Tibial artery (tissue), 4 donors: Measurements from ENCODE around the gene PRSS16.

Experiments used
- DNase-seq, 2 donors: peaks; one replicate each; pipeline ENCODE4 v3.0.0-alpha.2; 2019
- H3K27ac ChIP-seq, 2 donors: fragments of 200-600 bp; sonication (generic) in 1 of 2; 1 replicate in 1 of 2; 2 replicates in 1 of 2; pipeline ENCODE4 v1.5.1; 2018 to 2019; ENCODE audit warnings: mild to moderate bottlenecking in 1 of 2
- H3K27me3 ChIP-seq, 2 donors: fragments of 200-600 bp; sonication (generic) in 1 of 2; one replicate each; pipeline versions ENCODE4 v1.5.1 to v1.6.0; 2016 to 2019
- H3K36me3 ChIP-seq, 3 donors: fragments of 200-600 bp; sonication (generic) in 2 of 3; one replicate each; pipeline ENCODE4 v1.5.1; 2016 to 2019; ENCODE audit warnings: mild to moderate bottlenecking in 2 of 3
- H3K4me1 ChIP-seq, 4 donors: fragments of 200-600 bp; sonication (generic) in 2 of 4; 1 replicate in 3 of 4; 2 replicates in 1 of 4; pipeline ENCODE4 v1.5.1; 2016 to 2019
- H3K4me3 ChIP-seq, 2 donors: fragments of 200-600 bp; sonication (generic) in 1 of 2; 1 replicate in 1 of 2; 2 replicates in 1 of 2; pipeline ENCODE4 v1.5.1; 2018 to 2019; ENCODE audit warnings: mild to moderate bottlenecking in 2 of 2
- H3K9me3 ChIP-seq, 3 donors: fragments of 200-600 bp; sonication (generic) in 1 of 3; one replicate each; pipeline ENCODE4 v1.5.1; 2016 to 2019
- intact Hi-C: fragments of 100-400 bp; cut with DNase I; formaldehyde crosslinking; loops from one replicate; pipeline ENCODE4 v1.15.0; 2023; ENCODE audit warnings: low total_unique reads
- TF ChIP-seq, protein P1 (sequence below), 2 experiments: fragments of 200-600 bp in 1 of 2; fragments of 450-650 bp in 1 of 2; IDR thresholded peaks; one replicate each; pipeline ENCODE4 v1.5.1; 2017 to 2019; ENCODE audit warnings: antibody characterized with exemption in 2 of 2, mild to moderate bottlenecking in 1 of 2, moderate library complexity in 1 of 2

Gene PRSS16

DNA sequence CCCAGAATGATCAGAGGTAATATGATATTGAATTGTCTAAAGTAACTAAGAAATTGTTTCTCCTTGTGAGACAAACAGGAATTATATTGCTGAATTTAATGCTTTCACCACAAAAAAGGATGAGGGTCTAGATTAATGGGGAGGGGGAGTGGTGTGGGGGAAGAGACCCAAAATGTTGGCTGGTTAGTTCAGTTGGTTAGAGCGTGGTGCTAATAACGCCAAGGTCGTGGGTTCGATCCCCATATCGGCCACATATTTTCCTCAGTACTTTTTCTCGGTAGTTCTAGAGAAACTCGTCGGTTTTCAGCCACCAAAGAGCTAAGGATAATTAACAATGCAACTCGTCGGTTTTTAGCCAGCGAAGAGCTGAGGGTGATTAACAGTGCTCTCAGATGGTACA, 26.3 kb downstream of the PRSS16 start:
- Histone ChIP-seq H3K27me3 (peaks cover 0 to 66% of the 10 kb centered on the region in 2 donors), H3K9me3 (peaks cover 0 to 10% (median 0%) of the 10 kb centered on the region in 3 donors), H3K36me3 (no peaks in the 10 kb centered on the region), H3K4me3 (no peak overlapping the region), H3K4me1 (no peaks in the 10 kb centered on the region), H3K27ac (no peak overlapping the region)
- TF ChIP-seq, protein P1, sequence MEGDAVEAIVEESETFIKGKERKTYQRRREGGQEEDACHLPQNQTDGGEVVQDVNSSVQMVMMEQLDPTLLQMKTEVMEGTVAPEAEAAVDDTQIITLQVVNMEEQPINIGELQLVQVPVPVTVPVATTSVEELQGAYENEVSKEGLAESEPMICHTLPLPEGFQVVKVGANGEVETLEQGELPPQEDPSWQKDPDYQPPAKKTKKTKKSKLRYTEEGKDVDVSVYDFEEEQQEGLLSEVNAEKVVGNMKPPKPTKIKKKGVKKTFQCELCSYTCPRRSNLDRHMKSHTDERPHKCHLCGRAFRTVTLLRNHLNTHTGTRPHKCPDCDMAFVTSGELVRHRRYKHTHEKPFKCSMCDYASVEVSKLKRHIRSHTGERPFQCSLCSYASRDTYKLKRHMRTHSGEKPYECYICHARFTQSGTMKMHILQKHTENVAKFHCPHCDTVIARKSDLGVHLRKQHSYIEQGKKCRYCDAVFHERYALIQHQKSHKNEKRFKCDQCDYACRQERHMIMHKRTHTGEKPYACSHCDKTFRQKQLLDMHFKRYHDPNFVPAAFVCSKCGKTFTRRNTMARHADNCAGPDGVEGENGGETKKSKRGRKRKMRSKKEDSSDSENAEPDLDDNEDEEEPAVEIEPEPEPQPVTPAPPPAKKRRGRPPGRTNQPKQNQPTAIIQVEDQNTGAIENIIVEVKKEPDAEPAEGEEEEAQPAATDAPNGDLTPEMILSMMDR (IDR thresholded peaks at IDR 0.05), result no peak
- intact Hi-C loops, result no loop called here
- DNase-seq, result no peak

DNA sequence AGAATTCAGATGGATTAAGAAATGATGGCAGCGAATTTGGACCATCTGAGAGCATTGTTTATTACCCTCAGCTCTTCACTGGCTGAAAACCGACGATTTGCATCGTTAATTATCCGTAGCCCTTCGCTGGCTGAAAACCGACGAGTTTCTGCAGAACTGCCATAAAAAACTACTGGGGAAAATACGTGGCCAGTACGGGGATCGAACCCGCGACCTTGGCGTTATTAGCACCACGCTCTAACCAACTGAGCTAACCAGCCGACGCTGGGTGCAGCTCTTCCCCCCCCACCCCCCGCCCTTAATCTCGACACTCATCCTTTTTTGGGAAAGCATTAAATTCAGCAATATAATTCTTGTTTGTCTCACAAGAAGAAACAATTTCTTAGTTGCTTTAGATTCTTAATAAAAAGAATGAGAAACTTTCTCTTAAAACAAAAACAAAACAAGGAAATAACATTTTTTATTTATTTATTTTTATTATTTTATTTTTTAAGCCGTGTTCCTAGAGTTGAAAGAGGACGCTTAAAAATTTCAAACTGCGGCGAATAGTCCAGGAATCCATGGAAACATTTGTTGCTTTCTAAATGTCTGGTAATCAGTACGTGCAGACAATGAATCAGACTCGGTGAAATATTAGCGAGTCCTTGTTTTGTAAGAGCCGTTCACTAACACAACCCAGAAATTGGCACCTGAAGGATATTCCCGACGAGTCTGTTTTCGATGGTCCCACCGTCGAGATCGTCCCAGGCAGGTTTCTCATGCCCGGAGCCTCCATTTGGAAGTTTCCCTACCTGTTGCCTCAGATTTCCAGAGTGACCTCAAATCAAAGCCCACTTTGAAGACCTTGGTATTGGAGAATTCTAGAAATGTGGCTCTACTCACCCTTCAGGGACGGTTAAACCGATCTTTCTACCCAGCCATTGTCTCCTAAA, 27.8 kb downstream of the PRSS16 start:
- no peaks in the 10 kb centered on the region for H3K4me1 ChIP-seq
- H3K27ac ChIP-seq, result no peak overlapping the region
- TF ChIP-seq, protein P1 (IDR thresholded peaks at IDR 0.05), result no peak
- no peaks in the 10 kb centered on the region for H3K36me3 ChIP-seq
- no peak for DNase-seq
- no peak overlapping the region for H3K4me3 ChIP-seq
- peaks cover 0 to 10% (median 0%) of the 10 kb centered on the region in 3 donors for H3K9me3 ChIP-seq
- intact Hi-C loops, result no loop called here
- peaks cover 0 to 70% of the 10 kb centered on the region in 2 donors for H3K27me3 ChIP-seq

DNA sequence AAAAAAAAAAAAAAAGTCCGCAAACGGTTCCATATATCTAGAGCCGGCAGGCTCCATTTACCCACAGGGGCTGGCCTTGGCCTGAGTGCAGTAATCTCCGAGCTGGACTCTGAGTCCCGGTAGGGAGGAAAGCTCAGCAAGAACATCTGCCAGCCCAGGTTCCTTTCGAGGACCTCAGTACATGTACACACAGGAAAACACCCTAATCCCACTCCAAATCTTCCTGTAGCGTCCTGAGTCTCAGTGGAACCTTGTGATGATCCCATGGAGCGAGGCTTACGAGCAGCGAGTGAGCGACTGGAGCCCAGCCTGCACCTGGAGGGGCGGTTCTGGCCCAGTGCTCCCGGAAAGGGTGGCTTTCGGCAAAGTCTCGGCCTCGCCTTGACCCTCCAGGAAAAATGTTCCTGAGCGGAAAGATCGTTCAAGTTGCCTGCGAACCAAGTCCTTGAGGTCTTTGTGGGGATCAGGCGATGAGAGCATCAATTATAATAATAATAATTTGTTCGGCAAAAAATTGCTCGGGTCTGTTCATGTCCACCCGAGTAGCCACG, 32.1 kb downstream of the PRSS16 start:
- intact Hi-C loops, result no loop called here
- Histone ChIP-seq H3K4me3 (no peak overlapping the region), H3K27ac (no peak overlapping the region), H3K36me3 (no peaks in the 10 kb centered on the region), H3K9me3 (peaks cover 0 to 21% (median 8%) of the 10 kb centered on the region in 3 donors), H3K4me1 (no peaks in the 10 kb centered on the region), H3K27me3 (peaks cover 6 to 84% of the 10 kb centered on the region in 2 donors)
- TF ChIP-seq, protein P1 (IDR thresholded peaks at IDR 0.05), result no peak
- no peak for DNase-seq

DNA sequence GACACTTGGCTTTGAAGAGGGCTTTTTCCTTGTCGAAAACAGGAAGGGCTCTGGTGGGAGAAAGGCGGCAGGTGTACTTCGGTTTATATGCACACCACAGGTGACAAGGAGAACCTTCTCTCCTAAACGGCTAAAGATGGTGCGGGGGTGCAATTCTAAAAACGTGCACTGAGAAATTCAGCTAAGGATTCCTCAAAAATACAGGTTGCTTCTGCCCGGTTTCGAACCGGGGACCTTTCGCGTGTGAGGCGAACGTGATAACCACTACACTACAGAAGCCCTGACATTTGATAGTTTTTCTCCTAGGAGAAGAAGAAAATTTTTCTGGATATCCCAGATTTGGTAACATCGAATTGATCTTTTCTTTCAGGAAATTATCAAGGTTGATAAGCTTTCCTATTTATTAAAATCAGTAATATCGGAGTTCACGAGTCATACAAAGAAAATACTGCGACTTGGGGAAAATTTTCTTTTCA, 32.6 kb downstream of the PRSS16 start:
- intact Hi-C loops, result no loop called here
- Histone ChIP-seq H3K9me3 (peaks cover 0 to 21% (median 8%) of the 10 kb centered on the region in 3 donors), H3K36me3 (no peaks in the 10 kb centered on the region), H3K27me3 (peaks cover 6 to 84% of the 10 kb centered on the region in 2 donors), H3K27ac (no peak overlapping the region), H3K4me1 (no peaks in the 10 kb centered on the region), H3K4me3 (no peak overlapping the region)
- TF ChIP-seq, protein P1 (IDR thresholded peaks at IDR 0.05), result no peak
- DNase-seq, result no peak

DNA sequence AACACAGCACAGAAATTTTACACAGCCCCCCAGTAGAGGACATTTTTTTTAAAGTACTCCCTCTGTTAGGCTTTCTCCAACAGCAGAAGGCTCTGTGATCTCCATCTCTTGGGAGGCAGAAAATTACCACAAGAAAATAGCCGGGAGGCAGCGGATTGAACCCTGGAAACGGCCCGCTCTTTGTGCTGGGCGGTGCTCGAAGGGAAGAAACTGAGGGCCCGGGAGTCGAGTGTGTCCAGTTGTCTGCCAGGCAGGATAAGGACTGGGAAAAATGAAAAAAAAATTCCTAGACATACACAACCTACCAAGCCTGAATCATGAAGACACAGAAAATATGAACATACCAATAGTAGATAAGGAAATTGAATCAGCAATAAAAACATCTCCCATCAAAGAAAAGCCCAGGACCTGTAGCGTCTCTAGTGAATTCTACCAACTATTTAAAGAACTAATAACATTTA, 33.1 kb downstream of the PRSS16 start:
- Histone ChIP-seq H3K27me3 (peaks cover 6 to 85% of the 10 kb centered on the region in 2 donors), H3K4me3 (no peak overlapping the region), H3K27ac (no peak overlapping the region), H3K9me3 (peaks cover 0 to 21% (median 8%) of the 10 kb centered on the region in 3 donors), H3K36me3 (no peaks in the 10 kb centered on the region), H3K4me1 (no peaks in the 10 kb centered on the region)
- no peak for DNase-seq
- intact Hi-C loops, result no loop called here
- TF ChIP-seq, protein P1 (IDR thresholded peaks at IDR 0.05), result no peak
